ENCODE data around the gene ARMH3. TPM values are rescaled to one million over a fixed set of nuclear protein-coding genes. Genes with fewer than 3 reads are reported as not detected.
A peak's percentile ranks its signal among the peaks of the same experiment; 100 is the strongest.

ARMH3 gene
- polyA plus RNA-seq, 4 donors, result 18.9 to 23.9 (median 21.6) TPM

DNA sequence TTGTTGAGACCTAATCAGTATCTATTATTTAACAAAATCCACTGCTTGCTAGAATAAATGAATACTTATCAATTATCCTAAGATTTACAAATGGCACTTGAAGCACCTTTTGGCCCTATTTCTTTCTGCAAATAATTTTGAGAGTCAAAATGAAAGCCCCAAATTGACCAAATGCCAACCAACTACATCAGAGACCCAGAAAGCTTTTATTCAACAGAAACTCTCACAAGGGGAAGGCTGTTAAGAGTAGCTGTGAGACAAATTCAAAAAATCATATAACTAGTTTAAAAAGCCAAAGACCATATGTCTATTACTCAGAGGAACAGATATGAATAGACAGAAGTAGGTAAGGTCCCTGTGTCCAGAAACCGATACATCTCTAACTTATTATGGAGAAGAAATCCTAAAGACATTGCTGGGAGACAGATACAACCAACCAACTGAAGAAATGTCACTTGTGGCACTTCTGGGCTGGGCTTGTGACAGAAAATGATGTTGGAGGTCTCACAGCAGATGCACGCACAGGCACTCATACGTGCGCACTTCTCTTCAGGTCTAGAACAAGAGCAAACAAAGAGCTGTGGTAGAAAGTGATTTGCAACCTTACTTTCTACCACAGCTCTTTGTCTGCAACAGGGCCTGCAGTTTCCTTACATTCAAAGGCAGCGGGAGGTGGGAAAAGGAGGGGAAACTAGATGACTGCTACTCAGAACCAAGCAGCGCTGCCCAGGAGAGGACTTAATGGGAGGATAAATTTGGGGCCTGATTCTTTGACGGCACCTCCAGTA, 153.7 kb downstream of the ARMH3 start:
- no peak for DNase-seq (ENCODE audit: low read depth in 4 of 4, low spot score in 3 of 4)

DNA sequence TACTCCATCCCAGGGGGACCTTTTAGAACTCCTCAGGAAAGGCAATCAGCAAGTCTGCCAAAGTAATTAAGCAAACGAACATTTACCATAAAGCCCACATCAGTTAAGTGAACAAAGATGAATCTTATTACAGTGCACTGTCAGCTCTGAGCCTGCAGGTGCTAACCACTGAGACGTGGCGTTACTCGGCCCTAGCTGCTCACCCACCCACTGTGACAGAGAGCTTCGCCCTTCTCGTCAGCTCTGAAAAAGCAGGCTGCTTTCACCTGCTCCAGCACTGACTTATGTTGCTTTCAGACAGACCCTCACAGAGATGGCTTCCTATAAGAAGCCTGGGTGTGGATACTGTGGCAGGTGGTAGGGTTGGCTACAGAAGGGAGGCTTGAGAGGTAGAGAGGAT, 154.6 kb downstream of the ARMH3 start:
- no peak for DNase-seq (ENCODE audit: low read depth in 4 of 4, low spot score in 3 of 4)

DNA sequence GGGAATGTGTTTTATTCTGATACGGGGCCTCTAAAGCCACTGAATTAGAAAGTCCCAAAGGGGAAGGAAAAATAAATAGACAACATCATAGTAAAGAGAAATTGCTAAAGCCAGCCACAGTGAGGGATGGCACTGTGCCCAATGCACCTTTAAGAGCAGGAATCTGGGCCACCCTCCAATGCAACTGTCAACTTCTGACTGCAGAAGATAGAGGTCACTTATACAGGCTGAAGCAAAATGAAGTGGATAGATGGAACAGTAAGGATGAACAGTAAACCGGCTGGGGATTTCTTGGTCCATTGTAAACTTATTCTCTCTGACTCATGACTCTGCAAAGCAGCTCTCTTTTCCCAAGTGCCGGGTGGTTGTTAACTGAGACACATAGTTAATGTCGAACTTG, 158.3 kb downstream of the ARMH3 start:
- no peak for DNase-seq (ENCODE audit: low read depth in 4 of 4, low spot score in 3 of 4)

DNA sequence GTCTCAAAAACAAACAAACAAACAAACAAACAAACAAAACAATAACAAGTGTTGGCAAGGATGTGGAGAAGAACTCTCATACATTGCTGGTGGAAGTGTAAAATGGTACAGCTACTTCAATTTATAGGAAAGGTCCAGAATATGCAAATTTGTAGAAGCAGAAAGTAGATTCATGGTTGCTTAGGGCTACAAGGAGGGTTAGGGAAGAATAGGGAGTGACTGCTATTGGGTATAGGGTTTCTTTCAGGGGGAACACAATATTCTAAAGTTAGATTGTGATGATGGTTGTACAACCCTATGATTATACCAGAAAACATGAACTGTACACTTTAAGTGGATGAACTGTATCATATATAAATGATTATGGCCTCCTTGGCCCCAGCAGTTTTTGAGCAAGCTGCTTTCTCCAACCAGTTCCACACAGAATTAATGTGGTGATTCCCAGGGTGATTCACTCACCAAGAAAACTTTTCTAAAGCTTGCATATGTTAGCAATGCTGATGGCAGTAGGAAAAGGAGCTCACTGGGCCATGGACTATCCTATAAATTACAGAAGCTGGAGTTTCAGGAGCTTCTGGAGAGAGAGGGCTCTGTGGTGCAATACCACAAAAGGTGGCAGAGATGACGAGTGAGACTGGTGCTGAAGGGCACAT, 159.6 kb downstream of the ARMH3 start:
- DNase-seq (ENCODE audit: low read depth in 4 of 4, low spot score in 3 of 4), result no peak

DNA sequence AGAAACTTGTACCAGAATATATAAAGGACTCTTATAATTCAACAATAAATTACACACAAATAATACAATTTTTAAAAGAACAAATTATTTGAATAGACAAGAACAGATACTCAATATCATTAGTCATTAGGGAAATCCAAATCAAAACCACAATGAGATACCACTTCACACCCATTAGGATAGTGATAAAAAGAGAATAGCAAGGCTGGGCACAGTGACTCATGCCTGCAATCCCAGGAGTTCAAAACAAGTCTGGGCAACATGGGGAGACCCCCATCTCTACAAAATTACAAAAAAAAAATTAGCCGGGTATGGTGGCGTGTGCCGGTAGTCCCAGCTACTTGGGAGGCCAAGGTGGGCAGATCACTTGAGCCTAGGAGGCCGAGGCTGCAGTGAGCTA, 160.2 kb downstream of the ARMH3 start:
- no peak for DNase-seq (ENCODE audit: low read depth in 4 of 4, low spot score in 3 of 4)

DNA sequence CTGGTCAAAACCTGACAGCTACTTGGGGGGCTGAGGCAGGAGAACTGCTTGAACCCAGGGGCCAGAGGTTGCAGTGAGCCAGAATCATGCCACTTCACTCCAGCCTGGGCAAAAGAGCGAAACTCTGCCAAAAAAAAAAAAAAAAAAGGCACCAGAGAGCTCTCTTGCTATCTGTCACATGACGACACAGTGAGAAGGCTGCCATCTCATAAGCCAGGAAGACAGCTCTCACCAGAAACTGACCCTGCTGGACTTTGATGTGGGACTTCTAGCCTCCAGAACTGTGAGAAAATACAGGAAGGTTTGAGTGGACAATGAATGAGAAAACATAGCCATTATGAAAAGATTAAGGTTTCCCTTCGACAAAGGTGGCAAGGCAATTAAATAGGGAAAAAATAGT, 161.2 kb downstream of the ARMH3 start:
- no peak for DNase-seq (ENCODE audit: low read depth in 4 of 4, low spot score in 3 of 4)

DNA sequence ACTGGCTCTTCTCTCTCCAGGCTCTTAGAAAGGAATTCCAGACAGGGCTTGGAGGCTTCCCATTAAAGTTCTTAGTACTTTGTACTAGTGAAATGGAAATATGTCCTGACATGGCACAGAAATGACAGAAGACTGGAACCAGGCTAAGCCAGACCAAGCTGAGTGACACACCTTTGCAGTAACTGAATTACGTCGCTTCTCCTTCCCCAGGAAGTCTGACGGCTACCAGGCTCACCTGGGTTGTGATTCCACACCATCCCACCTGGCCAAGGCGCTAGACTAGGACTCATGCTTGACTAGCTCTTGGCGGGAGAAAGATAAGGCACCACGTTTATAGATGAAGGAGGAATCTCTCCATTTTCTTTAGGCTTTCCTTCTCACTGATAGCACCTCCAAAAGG, 161.7 kb downstream of the ARMH3 start:
- no peak for DNase-seq (ENCODE audit: low read depth in 4 of 4, low spot score in 3 of 4)

DNA sequence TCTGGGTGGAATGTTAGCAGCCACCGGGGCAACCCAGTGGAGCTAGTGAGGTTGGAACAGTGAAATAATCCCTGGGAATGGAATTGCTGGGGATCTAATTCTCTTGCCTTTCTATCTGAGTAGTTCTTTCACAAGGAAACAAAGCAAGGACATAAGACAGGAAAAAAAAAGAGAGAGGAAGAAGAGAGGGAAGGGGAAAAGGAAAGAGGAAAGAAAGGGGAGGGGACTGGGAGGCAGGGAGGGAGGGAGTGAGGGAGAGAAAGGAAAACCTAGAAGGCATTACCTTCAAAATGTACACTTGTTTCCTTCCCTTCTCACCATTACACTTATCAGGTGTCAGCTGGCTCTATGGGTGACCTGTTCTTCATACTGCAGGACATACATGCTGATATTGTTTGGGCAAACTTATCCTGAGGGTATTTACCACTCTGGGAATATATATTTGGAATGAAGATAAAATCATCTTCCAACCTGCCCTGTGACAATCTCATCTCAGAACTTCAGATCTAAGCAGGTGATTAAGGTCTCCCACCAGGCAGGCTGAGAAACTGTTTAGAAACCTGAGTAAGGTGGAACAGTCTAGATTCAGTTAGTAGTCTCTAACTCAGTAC, 162.4 kb downstream of the ARMH3 start:
- no peak for DNase-seq (ENCODE audit: low read depth in 4 of 4, low spot score in 3 of 4)

DNA sequence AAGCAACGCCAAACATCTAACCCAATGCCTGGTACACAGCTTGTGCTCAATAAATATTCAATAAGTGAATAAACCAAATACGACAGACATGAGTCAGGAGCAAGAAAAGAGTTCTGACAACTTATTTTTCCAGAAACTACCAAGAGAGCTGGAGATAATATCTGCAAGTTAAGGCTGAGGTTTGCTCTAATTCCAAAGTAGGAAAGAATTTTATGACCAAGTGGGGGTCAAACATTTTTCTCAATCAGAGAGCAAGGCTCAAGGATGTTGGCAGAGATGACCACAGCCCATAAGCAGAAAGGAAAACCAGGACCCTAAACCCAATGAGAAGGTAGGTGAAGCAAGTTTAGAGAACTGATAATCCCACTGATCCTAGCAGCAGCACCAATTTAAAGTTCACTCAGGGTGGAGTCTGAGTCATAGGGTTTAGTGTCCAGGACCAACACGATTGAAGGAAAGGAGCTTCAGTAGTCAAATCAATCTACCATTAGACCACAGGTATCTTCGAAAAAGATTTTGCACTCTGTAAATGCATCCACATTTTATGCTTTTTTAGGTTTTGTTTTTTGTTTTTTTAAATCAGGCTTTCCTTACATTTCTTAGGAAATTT, 163.1 kb downstream of the ARMH3 start:
- no peak for DNase-seq (ENCODE audit: low read depth in 4 of 4, low spot score in 3 of 4)

DNA sequence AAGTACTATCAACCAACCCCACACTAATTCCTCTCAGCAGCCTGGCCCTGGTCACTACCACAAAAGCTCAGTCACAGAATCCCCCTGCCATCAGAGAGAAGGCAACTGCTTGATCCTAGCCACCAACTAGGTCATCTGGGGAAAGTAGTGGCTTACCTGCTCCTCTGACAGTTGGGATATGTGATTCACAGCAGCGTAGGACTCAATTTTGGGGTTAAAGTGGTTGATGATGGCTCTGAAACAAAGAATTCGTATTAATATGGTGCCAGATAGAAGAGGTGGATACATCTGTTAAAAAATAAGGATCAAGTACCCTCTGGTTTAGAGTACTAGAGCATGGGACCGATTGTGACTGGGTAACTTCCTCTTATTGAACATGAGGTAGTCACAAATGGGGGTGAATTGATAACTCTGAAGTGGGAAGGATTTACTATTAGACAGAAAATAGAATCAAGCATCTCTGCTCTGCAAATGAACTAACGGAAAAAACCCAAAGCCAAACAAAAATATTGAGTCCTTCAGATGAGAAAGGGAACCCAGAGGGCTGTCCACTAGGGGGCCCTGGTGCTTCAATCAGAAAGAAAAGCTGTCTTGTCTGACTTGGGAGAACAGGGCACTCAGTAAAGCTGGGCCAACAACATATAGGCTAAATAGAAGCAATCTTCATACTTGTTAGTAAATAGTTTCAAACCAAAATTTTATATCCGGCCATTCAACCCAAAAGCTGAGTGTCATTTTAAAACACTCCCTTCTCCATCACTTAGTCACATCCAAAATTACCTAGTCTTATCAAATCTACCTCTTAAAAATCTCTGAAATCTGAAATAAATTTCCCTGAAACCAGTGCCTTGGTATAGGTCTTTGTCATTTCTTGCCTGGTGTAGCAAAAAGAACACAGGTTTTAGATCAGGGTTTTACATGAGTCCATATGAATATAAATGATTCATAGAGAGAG, 166.4 kb downstream of the ARMH3 start:
- DNase-seq (ENCODE audit: low read depth in 4 of 4, low spot score in 3 of 4), result peak; percentile 38 to 57 (median 47)

DNA sequence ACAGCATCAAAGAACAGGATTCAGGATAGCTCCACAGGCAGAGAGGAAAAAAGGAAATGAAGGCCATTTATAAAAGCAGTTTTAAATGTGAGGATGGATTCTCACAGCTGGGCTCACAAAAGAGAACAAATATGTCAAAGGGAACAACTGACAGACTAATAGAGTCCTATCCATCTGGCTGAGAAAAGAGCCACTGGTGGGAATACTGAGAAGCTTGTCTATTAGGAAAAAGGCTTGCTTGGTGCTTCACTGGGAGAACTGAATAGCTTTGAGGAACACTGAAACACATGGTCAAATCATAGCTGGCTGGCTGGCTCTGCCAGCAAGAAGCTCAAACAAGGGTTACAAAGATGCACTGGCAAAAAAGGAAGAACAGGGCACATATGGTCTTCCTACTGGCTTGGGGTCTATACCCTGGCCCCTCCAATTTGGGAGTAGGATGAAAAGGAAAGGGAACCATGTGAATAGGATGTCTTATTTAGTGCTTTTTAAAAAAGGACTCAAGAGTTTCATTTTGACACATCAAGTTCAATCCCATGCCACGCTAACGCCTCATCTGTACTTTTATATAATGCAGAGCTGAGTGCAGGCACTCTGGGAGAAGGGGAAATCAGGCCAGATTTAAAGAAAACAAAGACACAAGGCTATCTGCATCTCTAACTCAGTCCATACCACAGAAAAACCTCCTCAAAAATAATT, 167.6 kb downstream of the ARMH3 start:
- DNase-seq (ENCODE audit: low read depth in 4 of 4, low spot score in 3 of 4), result no peak

DNA sequence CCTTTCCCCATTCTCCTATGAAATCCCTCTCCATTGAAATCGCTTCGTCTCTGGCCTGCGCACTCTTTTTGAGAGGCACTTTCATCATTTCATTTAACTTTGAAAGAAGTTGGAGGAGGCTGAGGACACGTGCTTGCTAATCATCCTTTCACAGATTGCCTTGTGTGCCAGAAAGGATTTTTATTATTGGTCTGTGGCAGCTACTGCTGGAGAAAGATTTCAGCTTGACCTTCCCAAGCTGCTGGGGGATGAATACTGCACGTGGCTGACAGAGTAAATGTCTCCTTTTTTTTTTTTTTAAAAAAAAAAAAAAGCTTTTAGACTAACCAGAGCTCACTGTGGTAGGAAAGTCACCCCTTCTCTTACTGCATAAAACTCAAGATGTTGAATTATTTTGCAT, 168.2 kb downstream of the ARMH3 start:
- DNase-seq (ENCODE audit: low read depth in 4 of 4, low spot score in 3 of 4), result no peak

DNA sequence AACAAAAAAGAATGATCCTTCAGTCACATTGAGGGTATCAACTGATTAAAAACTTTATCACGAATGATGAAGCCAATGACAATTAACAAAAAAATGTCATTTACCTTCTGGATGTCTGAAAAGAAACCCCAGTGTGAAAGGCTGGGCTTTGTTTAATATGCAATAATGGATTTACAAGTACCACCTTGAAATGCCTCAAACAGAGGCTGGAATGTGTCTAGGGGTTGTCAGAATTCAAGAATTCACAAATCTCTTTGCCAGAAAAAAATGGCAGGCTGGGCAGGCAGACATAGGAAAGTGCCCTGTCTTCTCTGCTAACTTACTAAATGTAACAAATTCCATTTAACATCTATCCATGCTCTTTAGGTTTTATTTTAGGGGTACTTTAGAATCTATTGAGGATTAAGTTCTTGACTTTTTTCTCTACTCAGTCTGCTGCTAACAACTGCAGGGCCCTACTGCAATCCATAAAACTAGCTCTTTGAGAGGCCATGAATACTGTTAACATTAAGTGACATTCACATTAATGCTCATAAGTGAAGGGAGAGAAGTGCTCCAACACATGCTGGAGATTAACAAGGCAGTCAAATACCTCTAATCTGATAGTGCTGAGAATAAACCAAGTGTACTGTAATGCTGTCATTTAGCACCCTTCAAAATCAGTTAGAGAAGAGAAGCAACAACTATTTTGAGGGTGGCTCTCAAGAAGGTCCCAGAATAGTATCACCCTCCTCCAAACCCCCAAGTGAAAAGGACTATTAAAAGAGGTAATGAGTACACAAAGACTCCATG, 169.3 kb downstream of the ARMH3 start:
- no peak for DNase-seq (ENCODE audit: low read depth in 4 of 4, low spot score in 3 of 4)

DNA sequence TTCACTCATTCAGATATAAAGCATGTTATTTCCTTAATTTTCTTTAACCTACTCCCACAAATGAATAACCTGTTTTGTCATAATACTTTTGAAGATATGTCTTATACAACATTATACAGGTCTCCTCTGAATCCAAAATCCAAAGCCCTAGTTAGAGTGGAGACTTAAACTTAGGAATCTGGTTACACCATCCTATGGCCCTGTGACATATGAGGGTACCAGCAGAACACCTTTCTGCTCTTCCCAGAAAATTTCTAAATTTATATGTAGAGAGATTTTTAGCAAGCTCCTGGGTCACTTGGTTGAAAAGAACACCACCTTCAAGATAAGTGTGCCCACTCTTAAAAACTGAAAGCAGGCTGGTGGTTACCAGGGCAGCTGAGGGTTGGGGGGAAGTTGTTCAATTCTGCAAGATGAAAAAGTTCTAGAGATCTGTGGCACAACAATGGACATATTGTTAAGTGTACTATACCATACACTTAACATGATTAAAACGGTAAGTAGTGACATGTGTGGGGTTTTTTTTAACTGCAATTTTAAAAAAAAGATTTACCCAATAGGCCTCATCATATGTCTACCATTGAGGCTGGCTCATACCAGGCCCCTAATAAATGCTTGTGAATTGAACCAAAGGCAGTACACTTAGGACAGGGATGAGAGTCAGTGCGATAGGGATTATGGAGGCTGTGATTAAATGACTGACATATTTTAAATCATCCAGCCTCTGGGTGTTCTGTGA, 174.8 kb downstream of the ARMH3 start:
- no peak for DNase-seq (ENCODE audit: low read depth in 4 of 4, low spot score in 3 of 4)

DNA sequence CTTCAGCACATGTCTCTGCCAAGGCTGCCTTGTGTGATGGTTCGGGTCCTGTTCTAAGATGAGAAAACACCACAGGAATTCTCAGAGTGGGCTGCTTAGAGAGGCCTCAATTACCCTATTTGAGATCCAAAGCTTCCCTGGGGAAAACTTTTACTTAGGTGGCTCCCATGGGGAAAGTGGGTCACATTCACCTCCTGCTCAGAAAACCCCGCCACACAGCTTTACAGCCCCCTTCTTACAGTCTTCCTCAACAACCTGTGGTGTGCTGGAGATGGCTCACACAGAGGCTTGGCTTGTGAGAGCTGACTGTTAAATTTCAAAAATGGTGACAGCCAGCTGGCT, 175.8 kb downstream of the ARMH3 start:
- DNase-seq (ENCODE audit: low read depth in 4 of 4, low spot score in 3 of 4), result no peak

DNA sequence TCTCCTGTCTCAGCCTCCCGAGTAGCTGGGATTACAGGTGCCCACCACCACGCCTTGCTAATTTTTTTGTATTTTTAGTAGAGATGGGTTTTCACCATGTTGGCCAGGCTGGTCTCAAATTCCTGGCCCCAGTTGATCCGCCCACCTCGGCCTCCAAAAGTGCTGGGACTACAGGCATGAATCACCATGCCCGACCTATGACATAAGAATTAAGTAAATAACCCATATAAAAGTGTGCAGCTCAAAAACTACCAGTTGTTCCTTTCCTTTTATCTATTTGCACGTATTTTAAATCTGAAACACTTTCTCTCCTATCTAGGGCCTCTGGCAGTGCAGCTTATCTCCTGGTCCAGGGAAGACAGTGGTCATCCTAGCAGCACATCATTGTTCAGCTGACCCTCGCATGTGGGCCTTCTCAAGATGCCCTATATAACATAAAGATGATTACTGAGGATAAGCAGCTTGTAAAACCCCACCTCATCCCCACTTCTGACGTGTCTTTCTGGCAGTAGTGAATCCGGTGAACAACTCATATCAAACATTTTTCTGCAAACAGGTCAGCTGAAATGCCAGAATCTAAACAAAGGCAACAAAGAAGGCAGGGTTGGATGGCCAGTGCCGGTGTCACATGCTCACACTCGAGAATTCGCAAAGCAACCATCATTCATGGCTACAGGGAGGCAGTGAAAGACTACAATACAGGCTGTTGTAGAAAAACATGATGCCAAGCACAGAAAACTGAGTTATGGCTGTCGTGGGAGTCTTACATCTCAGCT, 176.3 kb downstream of the ARMH3 start:
- no peak for DNase-seq (ENCODE audit: low read depth in 4 of 4, low spot score in 3 of 4)

DNA sequence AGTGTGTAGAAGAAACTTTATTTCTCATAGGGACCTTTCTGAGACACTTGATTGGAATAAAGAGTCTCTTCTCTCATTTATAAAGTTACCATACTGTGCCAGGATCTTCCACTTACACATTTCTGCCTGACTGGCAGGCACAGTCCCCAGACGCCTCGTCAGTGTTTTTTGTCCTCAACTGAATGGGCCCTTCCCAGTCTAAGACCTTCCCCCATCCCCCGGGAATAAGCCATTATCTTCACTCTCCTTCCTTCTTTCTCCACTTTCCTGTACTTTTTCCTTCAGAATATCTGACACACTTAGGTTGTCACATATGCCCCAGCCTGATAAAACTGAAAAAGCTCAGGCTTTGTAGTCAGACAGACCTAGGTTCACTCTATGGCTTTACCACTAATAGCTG, 177.1 kb downstream of the ARMH3 start:
- no peak for DNase-seq (ENCODE audit: low read depth in 4 of 4, low spot score in 3 of 4)

All from right renal pelvis (tissue), 4 donors.